HG03175 (cell line): ENCODE results near the gene TNK2.
A peak's percentile ranks its signal among the peaks of the same experiment; 100 is the strongest.

Experiments
- ATAC-seq: cut with Tn5 transposase; IDR thresholded peaks from one replicate; pipeline ENCODE4 v1.9.1; 2021; ENCODE audit warnings: mild to moderate bottlenecking, moderate library complexity; ENCODE audit not compliant: unreplicated experiment

Gene TNK2

GRCh38 chr3:195854628-195855294 lies 53.6 kb downstream of the TNK2 start:
- no peak for ATAC-seq

- ATAC-seq = no peak
Observed at GRCh38 chr3:195853996-195854395, 54.4 kb downstream of the TNK2 start.

GRCh38 chr3:195853036-195853435 lies 55.3 kb downstream of the TNK2 start:
- ATAC-seq = no peak

- ATAC-seq = peak; percentile 85
Observed at GRCh38 chr3:195850857-195851543, 57.4 kb downstream of the TNK2 start.

GRCh38 chr3:195849322-195850074 lies 58.9 kb downstream of the TNK2 start:
- no peak for ATAC-seq

GRCh38 chr3:195847055-195847950 lies 61.0 kb downstream of the TNK2 start:
- ATAC-seq = no peak

GRCh38 chr3:195845483-195845882 lies 62.9 kb downstream of the TNK2 start:
- no peak for ATAC-seq

GRCh38 chr3:195844671-195845218 lies 63.6 kb downstream of the TNK2 start:
- no peak for ATAC-seq

GRCh38 chr3:195839260-195840010 lies 68.9 kb downstream of the TNK2 start:
- ATAC-seq = no peak

GRCh38 chr3:195838714-195839113 lies 69.6 kb downstream of the TNK2 start:
- ATAC-seq = no peak

- no peak for ATAC-seq
Observed at GRCh38 chr3:195836476-195837135, 71.7 kb downstream of the TNK2 start.

GRCh38 chr3:195835791-195836190 lies 72.6 kb downstream of the TNK2 start:
- ATAC-seq = no peak

- no peak for ATAC-seq
Observed at GRCh38 chr3:195834675-195835583, 73.4 kb downstream of the TNK2 start.

- no peak for ATAC-seq
Observed at GRCh38 chr3:195829897-195830254, 78.5 kb downstream of the TNK2 start.

- ATAC-seq = no peak
Observed at GRCh38 chr3:195828762-195829161, 79.6 kb downstream of the TNK2 start.

GRCh38 chr3:195825857-195826804 lies 82.2 kb downstream of the TNK2 start:
- no peak for ATAC-seq

- ATAC-seq = no peak
Observed at GRCh38 chr3:195825191-195825588, 83.2 kb downstream of the TNK2 start.
